Lung (tissue), 12 donors: ENCODE data around the gene PLEKHG2. TPM values are rescaled to one million over a fixed set of nuclear protein-coding genes. Genes with fewer than 3 reads are reported as not detected.

Experiments used
- ATAC-seq: fragments of 200-7000 bp; cut with Tn5 transposase; one replicate; pipeline ENCODE4 v1.9.1; 2020; ENCODE audit warnings: moderate number of reproducible peaks; ENCODE audit not compliant: insufficient read depth, low FRiP score
- DNase-seq, 3 donors: peaks; one replicate each; pipeline ENCODE4 v3.0.0-alpha.2; 2013 to 2017
- H3K27ac ChIP-seq, 2 donors: one replicate each; pipeline ENCODE4 v1.5.1; 2013; ENCODE audit warnings: mild to moderate bottlenecking in 2 of 2, moderate library complexity in 2 of 2, control low read depth in 1 of 2, inconsistent platforms in 1 of 2, low read depth in 1 of 2, low read length in 1 of 2
- H3K27me3 ChIP-seq, 3 donors: one replicate each; pipeline ENCODE4 v1.5.1; 2013; ENCODE audit warnings: low read length in 2 of 3; ENCODE audit not compliant: control insufficient read depth in 3 of 3, insufficient read depth in 3 of 3
- H3K36me3 ChIP-seq, 4 donors: one replicate each; pipeline ENCODE4 v1.5.1; 2013; ENCODE audit warnings: low read length in 4 of 4, mild to moderate bottlenecking in 1 of 4, moderate library complexity in 1 of 4; ENCODE audit not compliant: control insufficient read depth in 4 of 4, insufficient read depth in 4 of 4
- H3K4me1 ChIP-seq, 5 donors: one replicate each; pipeline ENCODE4 v1.5.1; 2013; ENCODE audit warnings: low read length in 5 of 5, mild to moderate bottlenecking in 2 of 5, moderate library complexity in 1 of 5; ENCODE audit not compliant: control insufficient read depth in 5 of 5, insufficient read depth in 5 of 5
- H3K4me3 ChIP-seq: one replicate; pipeline ENCODE4 v1.5.1; 2013; ENCODE audit warnings: mild to moderate bottlenecking, control low read depth, moderate library complexity
- H3K9ac ChIP-seq, 2 donors: one replicate each; pipeline ENCODE4 v1.5.1; 2013; ENCODE audit warnings: low read length in 2 of 2, control low read depth in 1 of 2; ENCODE audit not compliant: insufficient read depth in 1 of 2
- H3K9me3 ChIP-seq, 4 donors: one replicate each; pipeline ENCODE4 v1.5.1; 2013; ENCODE audit warnings: low read length in 3 of 4, mild to moderate bottlenecking in 1 of 4, moderate library complexity in 1 of 4; ENCODE audit not compliant: control insufficient read depth in 4 of 4, insufficient read depth in 3 of 4
- CTCF ChIP-seq: IDR thresholded peaks from 2 replicates; pipeline ENCODE4 v1.5.1; 2012; ENCODE audit warnings: mild to moderate bottlenecking; ENCODE audit errors: control extremely low read depth, extremely low read depth
- WGBS, 2 donors: extraction: QIAGEN DNeasy Blood & Tissue Kit; methylation state at CpG; one replicate each; pipeline ENCODE4 v1.1.7; 2013; 5-methylcytosine and 5-hydroxymethylcytosine counted together
- polyA plus RNA-seq, 2 donors: library from polyadenylated mRNA; stranded (reverse); fragments of 200-250 nt; gene quantifications; one replicate each; pipeline ENCODE4 v1.2.1, GENCODE V29; 2013
- total RNA-seq, 2 donors: library from RNA; depleted of rRNA in 1 of 2; stranded (reverse); fragments of >200 nt in 1 of 2; gene quantifications; one replicate each; pipeline ENCODE4 v1.2.1, GENCODE V29; 2014 to 2021
- donor health status: control.
- donor health status: control.
- donor health status: Bipolar disorder and iron deficiency.
- donor health status: healthy.
- donor health status: DM: yes; HTN: yes; CAD: no.

PLEKHG2 gene
- total and polyA plus RNA-seq, 4 donors = 15.5 to 52.7 (median 27.2) TPM

- ATAC-seq (no peak), DNase-seq (peak in 1 of 3 donors; percentile 21)
- H3K4me3 ChIP-seq = no peak overlapping the region
- no peaks in the 10 kb centered on the region for H3K9me3 ChIP-seq
- H3K27ac ChIP-seq = peak overlapping the region; percentile 93 to 100
- peak overlapping the region in 1 of 2 donors; percentile 60 for H3K9ac ChIP-seq
- no peaks in the 10 kb centered on the region for H3K27me3 ChIP-seq
- peaks cover 0 to 32% (median 15%) of the 10 kb centered on the region in 5 donors for H3K4me1 ChIP-seq
- no peak for TF ChIP-seq CTCF
- WGBS, 2 donors = 45 to 48% methylated on average over 25 of the region's 25 CpGs
- H3K36me3 ChIP-seq = peaks cover 0 to 10% (median 0%) of the 10 kb centered on the region in 4 donors
Measured at GRCh38 chr19:39401549-39402345, 10.7 kb upstream of the PLEKHG2 start.

- DNase-seq (peak; percentile 95 to 98 (median 96)), ATAC-seq (peak; percentile 23)
- H3K36me3 ChIP-seq = peaks cover 0 to 10% (median under 1%) of the 10 kb centered on the region in 4 donors
- peak overlapping the region; percentile 12 for H3K4me3 ChIP-seq
- no peaks in the 10 kb centered on the region for H3K27me3 ChIP-seq
- H3K9ac ChIP-seq = peak overlapping the region; percentile 13 to 72
- 2% methylated on average over 49 to 59 of the region's 59 CpGs for WGBS, 2 donors
- peak overlapping the region; percentile 93 to 100 for H3K27ac ChIP-seq
- H3K4me1 ChIP-seq = peaks cover 0 to 31% (median 15%) of the 10 kb centered on the region in 5 donors
- H3K9me3 ChIP-seq = no peaks in the 10 kb centered on the region
- no peak for TF ChIP-seq CTCF
Measured at GRCh38 chr19:39402346-39403300, 9.8 kb upstream of the PLEKHG2 start.

GRCh38 chr19:39403331-39404312, 8.8 kb upstream of the PLEKHG2 start:
- Histone ChIP-seq H3K27ac (peak overlapping the region; percentile 93 to 100), H3K9me3 (no peaks in the 10 kb centered on the region), H3K9ac (peak overlapping the region; percentile 72 to 86), H3K27me3 (no peaks in the 10 kb centered on the region), H3K4me3 (peak overlapping the region; percentile 14), H3K4me1 (peaks cover 0 to 29% (median 12%) of the 10 kb centered on the region in 5 donors), H3K36me3 (peaks cover 0 to 12% (median 7%) of the 10 kb centered on the region in 4 donors)
- TF ChIP-seq CTCF = no peak
- DNase-seq (peak; percentile 95 to 97 (median 97)), ATAC-seq (peak; percentile 51)
- WGBS, 2 donors = 1% methylated on average over 43 of the region's 43 CpGs
